ENCODE data around the gene BCL11A. TPM values are rescaled to one million over a fixed set of nuclear protein-coding genes. Genes with fewer than 3 reads are reported as not detected.

The BCL11A gene
- total RNA-seq, 1 donor from 2014 or later: 10.7 TPM

DNA sequence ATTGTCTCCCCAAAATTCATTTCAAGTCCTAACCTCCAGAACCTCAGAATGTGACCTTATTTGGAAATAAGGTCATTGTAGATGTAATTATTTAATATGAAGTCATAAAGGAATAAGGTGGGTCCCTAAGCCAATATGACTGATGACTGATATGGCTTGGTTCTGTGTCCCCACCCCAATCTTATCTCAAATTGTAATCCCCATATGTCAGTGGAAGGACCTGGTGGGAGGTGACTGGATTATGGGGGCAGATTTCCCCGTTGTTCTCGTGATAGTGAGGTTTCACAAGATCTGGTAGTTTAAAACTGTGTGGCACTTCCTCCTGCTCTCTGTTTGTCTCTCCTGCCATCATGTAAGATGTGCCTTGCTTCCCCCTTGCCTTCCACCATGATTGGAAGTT, 43.0 kb upstream of the BCL11A start:
- no peak for DNase-seq (ENCODE audit: extremely low spot score, unreplicated experiment)
- H3K4me3 Mint-ChIP-seq (ENCODE audit: unreplicated experiment): no peak overlapping the region
- no peaks in the 10 kb centered on the region for H3K36me3 Mint-ChIP-seq (ENCODE audit: unreplicated experiment)
- H3K4me1 Mint-ChIP-seq (ENCODE audit: unreplicated experiment): no peaks in the 10 kb centered on the region
- H3K27me3 Mint-ChIP-seq (ENCODE audit: unreplicated experiment): peaks cover 13% of the 10 kb centered on the region
- peaks cover 22% of the 10 kb centered on the region for H3K9me3 Mint-ChIP-seq (ENCODE audit: unreplicated experiment)
- no peak for TF ChIP-seq CTCF (IDR thresholded peaks at IDR 0.05)
- H3K27ac Mint-ChIP-seq (ENCODE audit: unreplicated experiment): no peak overlapping the region

DNA sequence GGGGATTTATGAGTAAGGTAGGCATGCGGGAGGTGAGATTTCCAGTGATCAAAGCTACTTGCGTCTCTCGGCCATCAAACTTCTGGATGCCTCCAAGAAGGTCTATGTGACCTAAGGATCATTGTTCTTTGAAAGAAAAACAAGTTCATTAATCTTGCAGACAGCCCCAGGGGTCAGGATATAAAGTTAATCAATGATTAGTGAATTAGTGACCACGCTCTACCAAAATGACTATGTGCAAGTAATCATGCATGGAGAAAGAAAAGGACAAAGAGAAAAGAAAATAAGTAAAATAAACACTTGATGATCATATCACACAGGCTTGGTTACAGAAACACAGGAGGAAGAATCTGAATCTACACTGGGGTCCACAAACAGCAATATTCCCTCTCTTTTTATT, 42.5 kb upstream of the BCL11A start:
- DNase-seq (ENCODE audit: extremely low spot score, unreplicated experiment): no peak
- Mint-ChIP-seq H3K36me3 (ENCODE audit: unreplicated experiment) (no peaks in the 10 kb centered on the region), H3K27ac (ENCODE audit: unreplicated experiment) (no peak overlapping the region), H3K4me3 (ENCODE audit: unreplicated experiment) (no peak overlapping the region), H3K4me1 (ENCODE audit: unreplicated experiment) (no peaks in the 10 kb centered on the region), H3K27me3 (ENCODE audit: unreplicated experiment) (peaks cover 15% of the 10 kb centered on the region), H3K9me3 (ENCODE audit: unreplicated experiment) (peaks cover 22% of the 10 kb centered on the region)
- no peak for TF ChIP-seq CTCF (IDR thresholded peaks at IDR 0.05)

- peaks cover 22% of the 10 kb centered on the region for H3K9me3 Mint-ChIP-seq (ENCODE audit: unreplicated experiment)
- no peaks in the 10 kb centered on the region for H3K4me1 Mint-ChIP-seq (ENCODE audit: unreplicated experiment)
- TF ChIP-seq CTCF (IDR thresholded peaks at IDR 0.05): no peak
- peaks cover 34% of the 10 kb centered on the region for H3K27me3 Mint-ChIP-seq (ENCODE audit: unreplicated experiment)
- DNase-seq (ENCODE audit: extremely low spot score, unreplicated experiment): no peak
- no peaks in the 10 kb centered on the region for H3K36me3 Mint-ChIP-seq (ENCODE audit: unreplicated experiment)
- H3K4me3 Mint-ChIP-seq (ENCODE audit: unreplicated experiment): no peak overlapping the region
- no peak overlapping the region for H3K27ac Mint-ChIP-seq (ENCODE audit: unreplicated experiment)
These were observed 35.6 kb upstream of the BCL11A start for GRCh38 chr2:60589104-60589503.

DNA sequence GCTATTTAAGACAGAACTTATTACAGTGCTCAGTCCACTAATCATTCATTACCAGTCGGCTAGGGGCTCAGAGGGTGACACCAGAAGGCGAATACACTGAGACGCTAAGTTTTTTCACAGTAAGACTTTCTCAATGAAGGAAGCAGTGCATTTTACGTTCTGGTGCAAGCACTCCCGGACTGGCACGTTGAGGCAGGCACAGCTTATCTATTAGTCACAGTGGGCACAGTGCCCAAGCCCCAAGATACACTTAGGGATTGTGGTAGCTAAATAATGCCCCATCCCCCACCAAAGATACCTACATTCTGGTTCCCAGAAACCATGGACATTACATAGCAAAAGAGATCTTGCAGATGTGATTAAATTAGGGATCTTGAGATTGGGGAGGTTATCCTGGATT, 32.6 kb upstream of the BCL11A start:
- Mint-ChIP-seq H3K27me3 (ENCODE audit: unreplicated experiment) (peaks cover 41% of the 10 kb centered on the region), H3K36me3 (ENCODE audit: unreplicated experiment) (no peaks in the 10 kb centered on the region), H3K4me1 (ENCODE audit: unreplicated experiment) (no peaks in the 10 kb centered on the region), H3K27ac (ENCODE audit: unreplicated experiment) (no peak overlapping the region), H3K9me3 (ENCODE audit: unreplicated experiment) (no peaks in the 10 kb centered on the region), H3K4me3 (ENCODE audit: unreplicated experiment) (no peak overlapping the region)
- no peak for DNase-seq (ENCODE audit: extremely low spot score, unreplicated experiment)
- no peak for TF ChIP-seq CTCF (IDR thresholded peaks at IDR 0.05)

- Mint-ChIP-seq H3K27me3 (ENCODE audit: unreplicated experiment) (peaks cover 44% of the 10 kb centered on the region), H3K9me3 (ENCODE audit: unreplicated experiment) (no peaks in the 10 kb centered on the region), H3K27ac (ENCODE audit: unreplicated experiment) (no peak overlapping the region), H3K4me3 (ENCODE audit: unreplicated experiment) (no peak overlapping the region), H3K36me3 (ENCODE audit: unreplicated experiment) (no peaks in the 10 kb centered on the region), H3K4me1 (ENCODE audit: unreplicated experiment) (no peaks in the 10 kb centered on the region)
- no peak for TF ChIP-seq CTCF (IDR thresholded peaks at IDR 0.05)
- DNase-seq (ENCODE audit: extremely low spot score, unreplicated experiment): no peak
These were observed 31.8 kb upstream of the BCL11A start for GRCh38 chr2:60585276-60585675.

Measured in osteocyte (in vitro differentiated cells).